Transverse colon (tissue), 3 donors: ENCODE measurements around the gene MT1H.

Source experiments
- POLR2A ChIP-seq: fragments of 450-650 bp; IDR thresholded peaks from one replicate; pipeline ENCODE4 v1.6.1; 2016; ENCODE audit warnings: antibody characterized with exemption, mild to moderate bottlenecking, moderate library complexity
- TF ChIP-seq, protein P1 (sequence below), 5 experiments: fragments of 200-600 bp in 3 of 5; fragments of 450-650 bp in 2 of 5; sonication (generic) in 3 of 5; IDR thresholded peaks; 1 replicate in 2 of 5; 2 replicates in 3 of 5; pipeline ENCODE4 v1.5.1; 2016 to 2017; ENCODE audit warnings: antibody characterized with exemption in 5 of 5, inconsistent platforms in 3 of 5, mild to moderate bottlenecking in 2 of 5, moderate library complexity in 1 of 5

DNA sequence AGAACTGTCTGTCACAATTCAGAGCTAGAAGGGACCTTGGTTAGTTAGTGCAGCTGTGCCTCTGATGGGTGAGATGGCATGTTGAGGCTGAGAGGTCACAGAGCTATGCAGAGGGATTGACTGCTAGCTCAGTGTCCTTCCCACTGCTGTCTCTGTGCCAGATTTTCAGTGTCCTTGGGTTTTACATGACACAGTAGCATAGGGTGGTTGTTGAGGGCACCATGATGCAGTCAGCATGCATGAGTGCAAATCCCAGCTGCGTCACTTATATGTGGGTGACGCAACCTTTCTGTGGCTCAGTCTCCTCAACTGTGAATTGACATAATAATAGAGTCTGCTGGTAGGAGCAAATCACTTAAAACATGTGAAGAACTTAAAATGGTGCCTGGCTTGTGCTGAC lies 28.4 kb upstream of the MT1H start:
- TF ChIP-seq, protein P1, sequence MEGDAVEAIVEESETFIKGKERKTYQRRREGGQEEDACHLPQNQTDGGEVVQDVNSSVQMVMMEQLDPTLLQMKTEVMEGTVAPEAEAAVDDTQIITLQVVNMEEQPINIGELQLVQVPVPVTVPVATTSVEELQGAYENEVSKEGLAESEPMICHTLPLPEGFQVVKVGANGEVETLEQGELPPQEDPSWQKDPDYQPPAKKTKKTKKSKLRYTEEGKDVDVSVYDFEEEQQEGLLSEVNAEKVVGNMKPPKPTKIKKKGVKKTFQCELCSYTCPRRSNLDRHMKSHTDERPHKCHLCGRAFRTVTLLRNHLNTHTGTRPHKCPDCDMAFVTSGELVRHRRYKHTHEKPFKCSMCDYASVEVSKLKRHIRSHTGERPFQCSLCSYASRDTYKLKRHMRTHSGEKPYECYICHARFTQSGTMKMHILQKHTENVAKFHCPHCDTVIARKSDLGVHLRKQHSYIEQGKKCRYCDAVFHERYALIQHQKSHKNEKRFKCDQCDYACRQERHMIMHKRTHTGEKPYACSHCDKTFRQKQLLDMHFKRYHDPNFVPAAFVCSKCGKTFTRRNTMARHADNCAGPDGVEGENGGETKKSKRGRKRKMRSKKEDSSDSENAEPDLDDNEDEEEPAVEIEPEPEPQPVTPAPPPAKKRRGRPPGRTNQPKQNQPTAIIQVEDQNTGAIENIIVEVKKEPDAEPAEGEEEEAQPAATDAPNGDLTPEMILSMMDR (IDR thresholded peaks at IDR 0.05) = no peak
- no peak for TF ChIP-seq POLR2A
